GM18498 (cell line): ENCODE data around the gene PTPRN2.

Experiments used
- ATAC-seq: cut with Tn5 transposase; IDR thresholded peaks from one replicate; pipeline ENCODE4 v1.9.1; 2021; ENCODE audit warnings: mild to moderate bottlenecking, moderate library complexity; ENCODE audit not compliant: unreplicated experiment

Gene PTPRN2

GRCh38 chr7:158374586-158374985 is 213.0 kb downstream of the PTPRN2 start:
- ATAC-seq: no peak

- no peak for ATAC-seq
Observed at GRCh38 chr7:158374146-158374545, 213.5 kb downstream of the PTPRN2 start.

- ATAC-seq: no peak
Observed at GRCh38 chr7:158373476-158374133, 214.0 kb downstream of the PTPRN2 start.

- ATAC-seq: no peak
Observed at GRCh38 chr7:158372400-158373342, 215.0 kb downstream of the PTPRN2 start.

- ATAC-seq: no peak
Observed at GRCh38 chr7:158371856-158372255, 215.8 kb downstream of the PTPRN2 start.

GRCh38 chr7:158369866-158370265 is 217.8 kb downstream of the PTPRN2 start:
- ATAC-seq: no peak

GRCh38 chr7:158369290-158369689 is 218.3 kb downstream of the PTPRN2 start:
- ATAC-seq: no peak

GRCh38 chr7:158368449-158368848 is 219.2 kb downstream of the PTPRN2 start:
- ATAC-seq: no peak

- ATAC-seq: no peak
Observed at GRCh38 chr7:158367634-158367982, 220.0 kb downstream of the PTPRN2 start.

GRCh38 chr7:158366916-158367633 is 220.5 kb downstream of the PTPRN2 start:
- no peak for ATAC-seq

- ATAC-seq: no peak
Observed at GRCh38 chr7:158366346-158366745, 221.3 kb downstream of the PTPRN2 start.

GRCh38 chr7:158365267-158365666 is 222.4 kb downstream of the PTPRN2 start:
- no peak for ATAC-seq

GRCh38 chr7:158364451-158364850 is 223.2 kb downstream of the PTPRN2 start:
- ATAC-seq: no peak

GRCh38 chr7:158362912-158363905 is 224.4 kb downstream of the PTPRN2 start:
- ATAC-seq: no peak

- ATAC-seq: no peak
Observed at GRCh38 chr7:158362001-158362400, 225.6 kb downstream of the PTPRN2 start.

- no peak for ATAC-seq
Observed at GRCh38 chr7:158361326-158361946, 226.2 kb downstream of the PTPRN2 start.

GRCh38 chr7:158358926-158359645 is 228.5 kb downstream of the PTPRN2 start:
- ATAC-seq: no peak

- no peak for ATAC-seq
Observed at GRCh38 chr7:158357898-158358821, 229.5 kb downstream of the PTPRN2 start.
